Sigmoid colon (tissue), 7 donors: ENCODE measurements around the gene DGKQ. TPM values are rescaled to one million over a fixed set of nuclear protein-coding genes. Genes with fewer than 3 reads are reported as not detected.
A peak's percentile ranks its signal among the peaks of the same experiment; 100 is the strongest.

Experiments
- DNase-seq: peaks from one replicate; pipeline ENCODE4 v3.0.0-alpha.2; 2019
- H3K27ac ChIP-seq, 4 donors: fragments of 200-600 bp; sonication (generic); one replicate each; pipeline ENCODE4 v1.5.1; 2016 to 2019; ENCODE audit warnings: mild to moderate bottlenecking in 1 of 4
- H3K27me3 ChIP-seq, 3 donors: fragments of 200-600 bp; sonication (generic); one replicate each; pipeline ENCODE4 v1.5.1; 2019; ENCODE audit warnings: mild to moderate bottlenecking in 1 of 3
- H3K36me3 ChIP-seq, 4 donors: fragments of 200-600 bp; sonication (generic); one replicate each; pipeline ENCODE4 v1.5.1; 2016 to 2019
- H3K4me1 ChIP-seq, 4 donors: fragments of 200-600 bp; sonication (generic); one replicate each; pipeline ENCODE4 v1.5.1; 2017 to 2019
- H3K4me3 ChIP-seq, 4 donors: fragments of 200-600 bp; sonication (generic); one replicate each; pipeline ENCODE4 v1.5.1; 2017 to 2019; ENCODE audit warnings: mild to moderate bottlenecking in 2 of 4, moderate library complexity in 1 of 4
- H3K9me3 ChIP-seq, 4 donors: fragments of 200-600 bp in 3 of 4; sonication (generic) in 3 of 4; one replicate each; pipeline versions ENCODE4 v1.5.1 to v1.6.1; 2013 to 2019
- CTCF ChIP-seq, 4 experiments: fragments of 450-650 bp in 3 of 4; fragments of 200-600 bp in 1 of 4; IDR thresholded peaks; one replicate each; pipeline ENCODE4 v1.5.1; 2016 to 2019; ENCODE audit warnings: antibody characterized with exemption in 4 of 4, mild to moderate bottlenecking in 3 of 4, moderate library complexity in 2 of 4
- EP300 ChIP-seq, 4 donors: sonication (generic); formaldehyde crosslinking; IDR thresholded peaks; one replicate each; pipeline ENCODE4 v1.6.1; 2017; ENCODE audit warnings: antibody characterized with exemption in 4 of 4
- POLR2A ChIP-seq, 2 donors: fragments of 450-650 bp; IDR thresholded peaks; one replicate each; pipeline ENCODE4 v1.6.1; 2016; ENCODE audit warnings: antibody characterized with exemption in 2 of 2, mild to moderate bottlenecking in 2 of 2, moderate library complexity in 2 of 2
- POLR2AphosphoS5 ChIP-seq, 4 donors: sonication (generic); formaldehyde crosslinking; IDR thresholded peaks; one replicate each; pipeline ENCODE4 v1.6.1; 2017; ENCODE audit warnings: antibody characterized with exemption in 4 of 4
- WGBS, 2 donors: extraction: QIAGEN DNeasy Blood & Tissue Kit; methylation state at CpG; one replicate each; pipeline ENCODE4 v1.1.7; 2013; 5-methylcytosine and 5-hydroxymethylcytosine counted together
- intact Hi-C: fragments of 100-400 bp; cut with DNase I; formaldehyde crosslinking; loops from one replicate; pipeline ENCODE4 v1.15.1; 2023
- polyA plus RNA-seq, 3 donors: library from polyadenylated mRNA; stranded (reverse); fragments of 200-250 nt; gene quantifications; one replicate each; pipeline ENCODE4 v1.2.3, GENCODE V29; 2013
- total RNA-seq, 4 donors: library from RNA; depleted of rRNA; stranded (reverse); fragments of >200 nt; gene quantifications; one replicate each; pipeline ENCODE4 v1.1.0, GENCODE V29; 2016
- donor health status: healthy with polysubstance abuse.
- donor health status: Bipolar disorder and iron deficiency.
- donor health status: healthy.

The DGKQ gene
- total and polyA plus RNA-seq, 7 donors, result 3.5 to 26.2 (median 8.9) TPM

- intact Hi-C loops, result loop anchor here (2.0 to 10.0 kb wide), 4 partner anchors 41 to 257 kb away; partner anchors contain the start of genes ATP5ME, DGKQ and MYL5
- no peaks in the 10 kb centered on the region for H3K9me3 ChIP-seq
- peaks cover 0 to 48% (median 37%) of the 10 kb centered on the region in 4 donors for H3K4me1 ChIP-seq
- DNase-seq, result peak; percentile 98
- H3K27me3 ChIP-seq, result no peaks in the 10 kb centered on the region
- H3K4me3 ChIP-seq, result peak within 1 kb of the TSS; percentile 88 to 100 (median 98)
- TF ChIP-seq POLR2A (IDR thresholded peaks at IDR 0.05), result peak; percentile 58 to 66
- peak; percentile 80 to 95 (median 92) for TF ChIP-seq POLR2AphosphoS5 (IDR thresholded peaks at IDR 0.05)
- TF ChIP-seq EP300 (IDR thresholded peaks at IDR 0.05), result no peak
- no peaks in the 10 kb centered on the region for H3K36me3 ChIP-seq
- peak within 1 kb of the TSS; percentile 89 to 95 (median 94) for H3K27ac ChIP-seq
- 0 to 1% methylated on average over 99 of the region's 99 CpGs for WGBS, 2 donors
Observed at GRCh38 chr4:931960-932712, 41.2 kb downstream of the DGKQ start, which contains the start of the genes GAK and TMEM175. TSS of gene GAK (minus strand) at chr4:932316. CDS start at chr4:932187, 129 bp downstream. TSS of gene TMEM175 (plus strand) at chr4:932460. CDS start at chr4:947740, 15,280 bp downstream.

- H3K4me1 ChIP-seq, result peaks cover 0 to 48% (median 38%) of the 10 kb centered on the region in 4 donors
- TF ChIP-seq CTCF (IDR thresholded peaks at IDR 0.05) (no peak), POLR2AphosphoS5 (IDR thresholded peaks at IDR 0.05) (no peak), EP300 (IDR thresholded peaks at IDR 0.05) (no peak), POLR2A (IDR thresholded peaks at IDR 0.05) (no peak)
- H3K9me3 ChIP-seq, result no peaks in the 10 kb centered on the region
- no peaks in the 10 kb centered on the region for H3K27me3 ChIP-seq
- intact Hi-C loops, result loop anchor here (5.0 to 10.0 kb wide), 2 partner anchors 76 to 257 kb away; partner anchors contain the start of genes ATP5ME and MYL5
- WGBS, 2 donors, result 1 to 6% methylated on average over 31 of the region's 31 CpGs
- DNase-seq, result no peak
- no peaks in the 10 kb centered on the region for H3K36me3 ChIP-seq
- H3K4me3 ChIP-seq, result peak overlapping the region; percentile 88 to 100 (median 98)
- peak overlapping the region; percentile 89 to 95 (median 94) for H3K27ac ChIP-seq
Observed at GRCh38 chr4:931194-931959, 42.0 kb downstream of the DGKQ start.

GRCh38 chr4:930827-931193 is 42.6 kb downstream of the DGKQ start:
- Histone ChIP-seq H3K4me1 (peaks cover 0 to 52% (median 39%) of the 10 kb centered on the region in 4 donors), H3K4me3 (peak overlapping the region; percentile 88 to 100 (median 98)), H3K27ac (peak overlapping the region; percentile 89 to 95 (median 94)), H3K36me3 (no peaks in the 10 kb centered on the region), H3K9me3 (no peaks in the 10 kb centered on the region), H3K27me3 (no peaks in the 10 kb centered on the region)
- no peak for DNase-seq
- WGBS, 2 donors, result 18 to 54% methylated on average over 7 of the region's 7 CpGs
- intact Hi-C loops, result loop anchor here (5.0 to 10.0 kb wide), 2 partner anchors 76 to 256 kb away; partner anchors contain the start of genes ATP5ME and MYL5
- TF ChIP-seq CTCF (IDR thresholded peaks at IDR 0.05) (no peak), EP300 (IDR thresholded peaks at IDR 0.05) (no peak), POLR2AphosphoS5 (IDR thresholded peaks at IDR 0.05) (no peak), POLR2A (IDR thresholded peaks at IDR 0.05) (no peak)

- no peak overlapping the region for H3K27ac ChIP-seq
- TF ChIP-seq EP300 (IDR thresholded peaks at IDR 0.05) (no peak), POLR2AphosphoS5 (IDR thresholded peaks at IDR 0.05) (no peak), POLR2A (IDR thresholded peaks at IDR 0.05) (no peak), CTCF (IDR thresholded peaks at IDR 0.05) (no peak)
- no peaks in the 10 kb centered on the region for H3K9me3 ChIP-seq
- H3K4me1 ChIP-seq, result peaks cover 0 to 55% (median 41%) of the 10 kb centered on the region in 4 donors
- DNase-seq, result no peak
- whole genome bisulfite sequencing, 2 donors, result 12 to 25% methylated on average over 3 of the region's 3 CpGs
- no peaks in the 10 kb centered on the region for H3K36me3 ChIP-seq
- no peak overlapping the region for H3K4me3 ChIP-seq
- H3K27me3 ChIP-seq, result no peaks in the 10 kb centered on the region
- intact Hi-C loops, result loop anchor here (5.0 to 10.0 kb wide), 2 partner anchors 77 to 255 kb away; partner anchors contain the start of genes ATP5ME and MYL5
Observed at GRCh38 chr4:930028-930551, 43.3 kb downstream of the DGKQ start.
